Astrocyte (in vitro differentiated cells and primary cell): ENCODE measurements around the gene DRG2. TPM values are rescaled to one million over a fixed set of nuclear protein-coding genes. Genes with fewer than 3 reads are reported as not detected.
A peak's percentile ranks its signal among the peaks of the same experiment; 100 is the strongest.

Experiments
- DNase-seq: peaks from one replicate; pipeline ENCODE4 v3.0.0-alpha.2; 2010; ENCODE audit warnings: low read depth
- FAIRE-seq: peaks from 2 replicates; lab custom pipeline; 2011; peaks lifted over from hg19 to GRCh38; lab: Jason Lieb, UNC
- H2AFZ ChIP-seq: 2 replicates; pipeline ENCODE4 v1.6.0; 2012; ENCODE audit warnings: low read depth, low read length, inconsistent platforms
- H3K27ac ChIP-seq: 2 replicates; pipeline ENCODE4 v1.5.1; 2011; ENCODE audit warnings: low read depth, low read length, inconsistent platforms
- H3K27me3 ChIP-seq: 2 replicates; pipeline ENCODE4 v1.6.0; 2011; ENCODE audit warnings: low read length, inconsistent platforms; ENCODE audit not compliant: insufficient read depth
- H3K36me3 ChIP-seq: 2 replicates; pipeline ENCODE4 v1.5.1; 2011; ENCODE audit warnings: low read length, inconsistent platforms; ENCODE audit not compliant: insufficient read depth
- H3K4me1 ChIP-seq: 2 replicates; pipeline ENCODE4 v1.5.1; 2011; ENCODE audit warnings: low read length, inconsistent platforms; ENCODE audit not compliant: insufficient read depth
- H3K4me2 ChIP-seq: 2 replicates; pipeline ENCODE4 v1.6.0; 2012; ENCODE audit warnings: low read length, inconsistent platforms
- H3K4me3 ChIP-seq: 2 replicates; pipeline ENCODE4 v1.5.1; 2011; ENCODE audit warnings: low read depth, mild to moderate bottlenecking, low read length, inconsistent platforms; ENCODE audit not compliant: insufficient read depth
- H3K79me2 ChIP-seq: 2 replicates; pipeline ENCODE4 v1.6.0; 2012; ENCODE audit warnings: mild to moderate bottlenecking, low read length, inconsistent platforms; ENCODE audit not compliant: insufficient read depth
- H3K9ac ChIP-seq: 2 replicates; pipeline ENCODE4 v1.6.0; 2012; ENCODE audit warnings: mild to moderate bottlenecking, low read length, inconsistent platforms
- H3K9me3 ChIP-seq: 2 replicates; pipeline ENCODE4 v1.5.1; 2012; ENCODE audit warnings: low read depth, mild to moderate bottlenecking, low read length, inconsistent platforms; ENCODE audit not compliant: insufficient read depth
- H4K20me1 ChIP-seq: 2 replicates; pipeline ENCODE4 v1.6.0; 2012; ENCODE audit warnings: low read length, inconsistent platforms; ENCODE audit not compliant: insufficient read depth
- H3K27ac Mint-ChIP-seq: one replicate; pipeline ENCODE4 v1.8.0; 2021; ENCODE audit warnings: mild to moderate bottlenecking, mixed read lengths; ENCODE audit not compliant: unreplicated experiment
- H3K27me3 Mint-ChIP-seq: one replicate; pipeline ENCODE4 v1.8.0; 2021; ENCODE audit warnings: low read depth, mixed read lengths; ENCODE audit not compliant: unreplicated experiment
- H3K36me3 Mint-ChIP-seq: one replicate; pipeline ENCODE4 v1.8.0; 2021; ENCODE audit warnings: low read depth, mixed read lengths; ENCODE audit not compliant: unreplicated experiment
- H3K4me1 Mint-ChIP-seq: one replicate; pipeline ENCODE4 v1.8.0; 2021; ENCODE audit warnings: low read depth, mixed read lengths; ENCODE audit not compliant: unreplicated experiment
- H3K4me3 Mint-ChIP-seq: one replicate; pipeline ENCODE4 v1.8.0; 2021; ENCODE audit warnings: mild to moderate bottlenecking, moderate library complexity, mixed read lengths; ENCODE audit not compliant: unreplicated experiment
- H3K9me3 Mint-ChIP-seq: one replicate; pipeline ENCODE4 v1.8.0; 2021; ENCODE audit warnings: mild to moderate bottlenecking, mixed read lengths; ENCODE audit not compliant: unreplicated experiment
- CTCF ChIP-seq: IDR thresholded peaks from 2 replicates; pipeline ENCODE4 v1.5.1; 2011; ENCODE audit warnings: low read depth, mild to moderate bottlenecking, inconsistent platforms, low read length, moderate library complexity; ENCODE audit not compliant: insufficient read depth
- EZH2 ChIP-seq: IDR thresholded peaks from 2 replicates; pipeline ENCODE4 v1.6.1; 2012; ENCODE audit warnings: mild to moderate bottlenecking, low read length, inconsistent platforms; ENCODE audit not compliant: insufficient read depth
- total RNA-seq: library from RNA; stranded (reverse); gene quantifications from 2 replicates; pipeline ENCODE4 v1.2.1, GENCODE V29; 2021

DRG2 gene
- total RNA-seq, 1 donor from 2014 or later = 35.0 TPM

- Histone ChIP-seq H3K4me3 (no peak overlapping the region), H3K4me1 (no peaks in the 10 kb centered on the region), H4K20me1 (no peaks in the 10 kb centered on the region), H3K27me3 (no peaks in the 10 kb centered on the region), H3K9me3 (no peaks in the 10 kb centered on the region), H3K4me2 (no peak overlapping the region), H3K36me3 (no peaks in the 10 kb centered on the region), H3K9ac (no peak overlapping the region), H2AFZ (no peak overlapping the region), H3K79me2 (no peaks in the 10 kb centered on the region), H3K27ac (no peak overlapping the region)
- no peak for TF ChIP-seq CTCF
- no peak for TF ChIP-seq EZH2
- Mint-ChIP-seq H3K36me3 (no peaks in the 10 kb centered on the region), H3K27ac (no peak overlapping the region), H3K27me3 (peaks cover 7% of the 10 kb centered on the region), H3K4me1 (no peaks in the 10 kb centered on the region), H3K9me3 (no peaks in the 10 kb centered on the region), H3K4me3 (no peak overlapping the region)
- DNase-seq (no peak), FAIRE-seq (no peak)
These were observed 54.7 kb downstream of the DRG2 start for GRCh38 chr17:18142417-18142816.

- FAIRE-seq (no peak), DNase-seq (no peak)
- H3K9me3 ChIP-seq = no peaks in the 10 kb centered on the region
- no peaks in the 10 kb centered on the region for H3K27me3 ChIP-seq
- H3K79me2 ChIP-seq = no peaks in the 10 kb centered on the region
- TF ChIP-seq EZH2 (no peak), CTCF (peak; percentile 26)
- Mint-ChIP-seq H3K36me3 (no peaks in the 10 kb centered on the region), H3K27ac (no peak overlapping the region), H3K4me3 (no peak overlapping the region), H3K4me1 (no peaks in the 10 kb centered on the region), H3K9me3 (no peaks in the 10 kb centered on the region), H3K27me3 (peaks cover 8% of the 10 kb centered on the region)
- H3K36me3 ChIP-seq = no peaks in the 10 kb centered on the region
- no peak overlapping the region for H3K9ac ChIP-seq
- H3K27ac ChIP-seq = no peak overlapping the region
- H2AFZ ChIP-seq = no peak overlapping the region
- H3K4me3 ChIP-seq = no peak overlapping the region
- H3K4me2 ChIP-seq = no peak overlapping the region
- no peaks in the 10 kb centered on the region for H3K4me1 ChIP-seq
- H4K20me1 ChIP-seq = no peaks in the 10 kb centered on the region
These were observed 55.5 kb downstream of the DRG2 start for GRCh38 chr17:18143044-18143936.

DNA sequence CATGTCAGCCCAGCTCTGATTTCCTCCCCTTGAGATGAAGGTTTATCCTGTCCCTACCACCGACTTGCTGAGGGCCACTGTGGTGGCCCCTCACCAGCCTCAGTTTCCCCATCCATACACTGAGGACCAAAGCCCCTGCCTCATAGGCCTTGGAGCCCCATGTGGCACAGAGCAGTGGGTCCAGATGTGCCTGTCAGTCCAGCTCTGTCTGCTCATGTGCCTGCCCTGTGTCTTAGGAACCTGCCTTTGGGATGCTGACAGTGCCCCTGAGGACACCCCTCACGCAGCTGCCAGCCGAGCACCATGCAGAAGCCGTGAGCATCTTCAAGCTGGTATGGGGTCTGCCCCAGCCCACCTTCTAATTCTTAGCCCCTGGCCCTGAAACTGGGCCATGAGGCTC is 56.5 kb downstream of the DRG2 start:
- DNase-seq = no peak
- no peak overlapping the region for H3K4me3 ChIP-seq
- H3K36me3 Mint-ChIP-seq = no peaks in the 10 kb centered on the region
- H3K79me2 ChIP-seq = no peaks in the 10 kb centered on the region
- no peaks in the 10 kb centered on the region for H3K9me3 ChIP-seq
- H3K27me3 Mint-ChIP-seq = peaks cover 10% of the 10 kb centered on the region
- no peaks in the 10 kb centered on the region for H3K27me3 ChIP-seq
- no peaks in the 10 kb centered on the region for H3K4me1 ChIP-seq
- no peak for FAIRE-seq
- no peak overlapping the region for H3K27ac Mint-ChIP-seq
- H3K36me3 ChIP-seq = no peaks in the 10 kb centered on the region
- no peak for TF ChIP-seq EZH2
- no peak for TF ChIP-seq CTCF
- no peaks in the 10 kb centered on the region for H3K9me3 Mint-ChIP-seq
- H3K4me1 Mint-ChIP-seq = no peaks in the 10 kb centered on the region
- H3K9ac ChIP-seq = no peak overlapping the region
- no peak overlapping the region for H3K27ac ChIP-seq
- no peak overlapping the region for H3K4me3 Mint-ChIP-seq
- no peak overlapping the region for H2AFZ ChIP-seq
- H4K20me1 ChIP-seq = no peaks in the 10 kb centered on the region
- no peak overlapping the region for H3K4me2 ChIP-seq
